Caco-2 (cell line): ENCODE measurements around the gene ZNF680. TPM values are rescaled to one million over a fixed set of nuclear protein-coding genes. Genes with fewer than 3 reads are reported as not detected.

Experiments
- BruUV-seq: library from RNA; stranded (reverse); fragments of 400-500 nt; replicated peaks from 2 replicates; lab custom pipeline; 2021; lab: Mats Ljungman, UMichigan
- CTCF ChIA-PET: fragments of 300-600 bp; sonication (Branson Sonifier 250); formaldehyde crosslinking; loops from one replicate; lab custom pipeline; 2022; ENCODE audit warnings: antibody characterized with exemption; lab: Charles Lee
- POLR2A ChIA-PET: fragments of 300-600 bp; sonication (Branson Sonifier 250); formaldehyde crosslinking; loops from one replicate; lab custom pipeline; 2022; ENCODE audit warnings: antibody characterized with exemption; lab: Charles Lee
- DNase-seq, 2 experiments: peaks; one replicate each; pipeline versions ENCODE4 v3.0.0 to v3.0.0-alpha.2; 2020 to 2022
- H3K27me3 ChIP-seq: replicated peaks from 2 replicates; pipeline ENCODE4 v1.6.0; 2011; ENCODE audit warnings: low read length; ENCODE audit not compliant: control insufficient read depth, insufficient read depth
- H3K36me3 ChIP-seq: 2 replicates; pipeline ENCODE4 v1.5.1; 2011; ENCODE audit warnings: low read length; ENCODE audit not compliant: control insufficient read depth, insufficient read depth
- H3K4me1 ChIP-seq: fragments of 250-450 bp; sonication (Bioruptor Pico); 2 replicates; pipeline ENCODE4 v1.5.1; 2020; ENCODE audit warnings: mild to moderate bottlenecking
- H3K4me3 ChIP-seq: 2 replicates; pipeline ENCODE4 v1.5.1; 2011; ENCODE audit warnings: low read depth, mild to moderate bottlenecking, control low read depth, low read length
- H3K9me3 ChIP-seq: fragments of 250-450 bp; sonication (Bioruptor Pico); 2 replicates; pipeline ENCODE4 v1.5.1; 2020; ENCODE audit warnings: mild to moderate bottlenecking, moderate library complexity
- H3K27ac Mint-ChIP-seq: one replicate; pipeline ENCODE4 v1.8.0; 2022; ENCODE audit warnings: mixed read lengths; ENCODE audit not compliant: unreplicated experiment
- H3K27me3 Mint-ChIP-seq: one replicate; pipeline ENCODE4 v1.8.0; 2022; ENCODE audit warnings: mixed read lengths; ENCODE audit not compliant: insufficient read depth, unreplicated experiment
- H3K36me3 Mint-ChIP-seq: one replicate; pipeline ENCODE4 v1.8.0; 2022; ENCODE audit warnings: mild to moderate bottlenecking, mixed read lengths; ENCODE audit not compliant: insufficient read depth, unreplicated experiment
- H3K4me1 Mint-ChIP-seq: one replicate; pipeline ENCODE4 v1.8.0; 2022; ENCODE audit warnings: low read depth, mixed read lengths; ENCODE audit not compliant: unreplicated experiment
- H3K4me3 Mint-ChIP-seq: one replicate; pipeline ENCODE4 v1.8.0; 2022; ENCODE audit warnings: mild to moderate bottlenecking, moderate library complexity, mixed read lengths; ENCODE audit not compliant: unreplicated experiment
- H3K9me3 Mint-ChIP-seq: one replicate; pipeline ENCODE4 v1.8.0; 2022; ENCODE audit warnings: mixed read lengths; ENCODE audit not compliant: unreplicated experiment
- intact Hi-C: fragments of 100-400 bp; cut with micrococcal nuclease; formaldehyde crosslinking; loops from one replicate; pipeline ENCODE4 v1.10.0; 2022; ENCODE audit not compliant: unreplicated experiment
- total RNA-seq: library from RNA; stranded (reverse); gene quantifications from 2 replicates; pipeline ENCODE4 v1.2.3, GENCODE V29; 2022
- TF ChIP-seq, protein P1 (sequence below), 2 experiments: fragments of 200-600 bp in 1 of 2; IDR thresholded peaks; 1 replicate in 1 of 2; 2 replicates in 1 of 2; pipeline versions ENCODE4 v1.5.1 to v1.8.0; 2011 to 2022; ENCODE audit warnings: antibody characterized with exemption in 1 of 2, control low read depth in 1 of 2, inconsistent platforms in 1 of 2, low read depth in 1 of 2, low read length in 1 of 2, mild to moderate bottlenecking in 1 of 2, moderate library complexity in 1 of 2; ENCODE audit not compliant: insufficient read depth in 1 of 2, severe bottlenecking in 1 of 2, unreplicated experiment in 1 of 2

Gene ZNF680
- total RNA-seq, 1 experiment from 2014 or later = 13.1 TPM

DNA sequence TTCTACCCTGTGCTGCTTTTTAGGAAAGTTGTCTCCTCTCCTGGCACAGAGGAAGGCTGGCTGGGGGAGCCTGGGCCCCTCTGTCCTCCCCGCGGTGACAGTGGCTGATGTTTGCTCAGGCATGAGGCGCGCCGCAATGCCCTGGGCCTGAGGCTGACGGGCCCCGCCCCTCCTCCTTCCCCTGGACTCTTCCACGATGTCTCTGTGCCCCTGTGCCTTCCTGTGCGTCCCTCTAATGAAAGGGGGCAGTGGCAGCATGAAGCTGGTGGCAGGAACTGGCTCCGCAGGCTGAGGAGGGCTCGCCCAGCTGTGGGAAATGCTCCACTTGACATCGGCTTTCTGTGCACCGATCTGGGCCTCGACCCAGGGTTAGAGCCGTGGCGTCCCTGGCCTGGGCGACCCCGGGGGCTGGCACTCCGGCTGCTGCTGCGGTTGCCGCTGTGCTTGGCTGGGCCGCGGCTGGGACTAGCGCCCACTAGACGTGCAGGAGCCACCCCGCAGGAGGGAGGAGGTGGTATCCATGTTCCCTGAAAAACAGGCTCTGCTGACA lies 67.9 kb downstream of the ZNF680 start:
- intact Hi-C loops = no loop called here

DNA sequence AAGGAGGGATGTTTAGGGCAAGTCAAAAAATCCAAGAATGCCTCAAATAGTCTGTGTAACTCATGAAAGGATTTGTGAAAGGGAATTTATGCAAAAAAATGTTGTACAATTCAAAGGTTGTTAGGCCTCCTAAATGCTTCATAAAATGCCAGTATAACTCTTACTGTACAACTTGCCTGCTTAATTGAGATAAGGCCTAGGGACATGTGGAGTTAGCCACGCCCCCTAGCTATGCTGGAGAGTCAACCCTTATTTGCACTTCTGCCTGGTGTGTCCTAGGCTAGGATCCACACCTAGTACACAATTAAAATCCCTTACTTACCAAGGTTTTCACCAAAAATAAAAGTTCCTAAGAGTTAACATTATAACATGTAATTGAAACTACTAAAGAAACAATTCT lies 77.2 kb downstream of the ZNF680 start:
- H3K27ac Mint-ChIP-seq = no peak overlapping the region
- H3K4me3 Mint-ChIP-seq = no peak overlapping the region
- Histone ChIP-seq H3K4me3 (no peak overlapping the region), H3K9me3 (no peaks in the 10 kb centered on the region; the same call in 1 of the 2 replicates), H3K27me3 (no peaks in the 10 kb centered on the region), H3K36me3 (no peaks in the 10 kb centered on the region), H3K4me1 (no peaks in the 10 kb centered on the region)
- no peak for DNase-seq
- H3K27me3 Mint-ChIP-seq = no peaks in the 10 kb centered on the region
- intact Hi-C loops = no loop called here
- H3K36me3 Mint-ChIP-seq = no peaks in the 10 kb centered on the region
- ChIA-PET CTCF (no interaction called here), POLR2A (no interaction called here)
- H3K4me1 Mint-ChIP-seq = no peaks in the 10 kb centered on the region
- BruUV-seq = no TSS peak
- TF ChIP-seq, protein P1, sequence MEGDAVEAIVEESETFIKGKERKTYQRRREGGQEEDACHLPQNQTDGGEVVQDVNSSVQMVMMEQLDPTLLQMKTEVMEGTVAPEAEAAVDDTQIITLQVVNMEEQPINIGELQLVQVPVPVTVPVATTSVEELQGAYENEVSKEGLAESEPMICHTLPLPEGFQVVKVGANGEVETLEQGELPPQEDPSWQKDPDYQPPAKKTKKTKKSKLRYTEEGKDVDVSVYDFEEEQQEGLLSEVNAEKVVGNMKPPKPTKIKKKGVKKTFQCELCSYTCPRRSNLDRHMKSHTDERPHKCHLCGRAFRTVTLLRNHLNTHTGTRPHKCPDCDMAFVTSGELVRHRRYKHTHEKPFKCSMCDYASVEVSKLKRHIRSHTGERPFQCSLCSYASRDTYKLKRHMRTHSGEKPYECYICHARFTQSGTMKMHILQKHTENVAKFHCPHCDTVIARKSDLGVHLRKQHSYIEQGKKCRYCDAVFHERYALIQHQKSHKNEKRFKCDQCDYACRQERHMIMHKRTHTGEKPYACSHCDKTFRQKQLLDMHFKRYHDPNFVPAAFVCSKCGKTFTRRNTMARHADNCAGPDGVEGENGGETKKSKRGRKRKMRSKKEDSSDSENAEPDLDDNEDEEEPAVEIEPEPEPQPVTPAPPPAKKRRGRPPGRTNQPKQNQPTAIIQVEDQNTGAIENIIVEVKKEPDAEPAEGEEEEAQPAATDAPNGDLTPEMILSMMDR (IDR thresholded peaks at IDR 0.05; ENCODE audit: insufficient read depth in 1 of 2, low read depth in 1 of 2, low read length in 1 of 2, severe bottlenecking in 1 of 2, unreplicated experiment in 1 of 2) = no peak
- peaks cover under 1% of the 10 kb centered on the region for H3K9me3 Mint-ChIP-seq

More for the DNA sequence above, 67.9 kb downstream of the ZNF680 start:
- Mint-ChIP-seq H3K9me3 (peaks cover 11% of the 10 kb centered on the region), H3K4me1 (no peaks in the 10 kb centered on the region), H3K36me3 (peaks cover 4% of the 10 kb centered on the region), H3K27ac (no peak overlapping the region), H3K4me3 (no peak overlapping the region), H3K27me3 (no peaks in the 10 kb centered on the region)
- TF ChIP-seq, protein P1 (IDR thresholded peaks at IDR 0.05; ENCODE audit: insufficient read depth in 1 of 2, low read depth in 1 of 2, low read length in 1 of 2, severe bottlenecking in 1 of 2, unreplicated experiment in 1 of 2) = no peak
- no TSS peak for BruUV-seq
- ChIA-PET CTCF (no interaction called here), POLR2A (no interaction called here)
- Histone ChIP-seq H3K4me3 (no peak overlapping the region), H3K36me3 (no peaks in the 10 kb centered on the region), H3K9me3 (peaks cover 10% of the 10 kb centered on the region; the same call in 1 of the 2 replicates), H3K27me3 (no peaks in the 10 kb centered on the region), H3K4me1 (no peaks in the 10 kb centered on the region)
- no peak for DNase-seq

Other genes starting within 250 kb of the ZNF680 start
- 6.1 and 8.8 TPM in 2 replicates for gene ZNF736, start 249.1 kb downstream of the ZNF680 start, total RNA-seq
- 12.0 and 13.0 TPM in 2 replicates for gene ZNF107, start 103.1 kb upstream of the ZNF680 start, total RNA-seq
- gene ZNF138, start 231.4 kb upstream of the ZNF680 start, total RNA-seq = 10.2 and 12.5 TPM in 2 replicates